ENCODE results near the gene NEDD8.

Gene NEDD8

GRCh38 chr14:24249230-24250021, 17.3 kb upstream of the NEDD8 start:
- in situ Hi-C loops (cut with MboI; ENCODE audit: low sequenced_read_pairs): loop anchor here (25.0 kb wide), 1 partner anchor 188 kb away; the partner anchor contains the start of genes CBLN3, KHNYN and SDR39U1

GRCh38 chr14:24247422-24247821, 15.3 kb upstream of the NEDD8 start:
- in situ Hi-C loops (cut with MboI; ENCODE audit: low sequenced_read_pairs): loop anchor here (25.0 kb wide), 1 partner anchor 190 kb away; the partner anchor contains the start of genes CBLN3, KHNYN and SDR39U1

DNA sequence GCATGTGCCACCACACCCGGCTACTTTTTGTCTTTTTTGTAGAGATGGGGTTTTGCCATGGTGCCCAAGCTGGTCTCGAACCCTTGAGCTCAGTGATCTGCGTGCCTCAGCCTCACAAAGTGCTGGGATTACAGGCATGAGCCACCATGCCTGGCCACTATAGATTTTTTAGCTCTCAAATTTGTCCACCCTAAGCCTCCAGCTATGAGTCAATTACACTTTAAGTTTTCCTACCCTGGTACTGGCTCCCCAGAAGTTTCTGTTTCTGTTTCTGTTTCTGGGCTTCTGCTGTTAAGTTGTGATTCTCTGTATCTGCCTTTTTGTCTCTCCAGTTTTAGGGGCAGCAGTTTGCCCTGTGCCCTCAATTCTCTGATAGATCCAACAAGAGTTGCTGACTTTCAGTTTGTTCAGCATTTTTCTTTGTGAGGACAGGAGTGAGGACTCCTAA, 14.6 kb upstream of the NEDD8 start:
- in situ Hi-C loops (cut with MboI; ENCODE audit: low sequenced_read_pairs): loop anchor here (25.0 kb wide), 1 partner anchor 191 kb away; the partner anchor contains the start of genes CBLN3, KHNYN and SDR39U1

DNA sequence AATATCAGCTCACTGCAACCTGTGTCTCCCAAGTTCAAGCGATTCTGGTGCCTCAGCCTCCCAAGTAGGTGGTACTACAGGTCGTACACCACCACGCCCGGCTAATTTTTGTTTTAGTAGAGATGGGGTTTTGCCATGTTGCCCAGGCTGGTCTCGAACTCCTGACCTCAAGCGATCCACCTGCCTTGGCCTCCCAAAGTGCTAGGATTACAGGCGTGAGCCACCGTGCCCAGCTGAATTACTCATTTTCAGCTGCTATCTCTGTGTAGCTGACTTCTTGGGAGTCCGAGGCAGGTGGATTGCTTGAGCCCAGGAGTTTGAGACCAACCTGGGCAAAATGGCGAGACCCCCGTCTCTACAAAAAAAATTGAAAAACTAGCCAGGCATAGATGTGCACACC, 13.2 kb upstream of the NEDD8 start:
- in situ Hi-C loops (cut with MboI; ENCODE audit: low sequenced_read_pairs): loop anchor here (25.0 kb wide), 1 partner anchor 192 kb away; the partner anchor contains the start of genes CBLN3, KHNYN and SDR39U1

DNA sequence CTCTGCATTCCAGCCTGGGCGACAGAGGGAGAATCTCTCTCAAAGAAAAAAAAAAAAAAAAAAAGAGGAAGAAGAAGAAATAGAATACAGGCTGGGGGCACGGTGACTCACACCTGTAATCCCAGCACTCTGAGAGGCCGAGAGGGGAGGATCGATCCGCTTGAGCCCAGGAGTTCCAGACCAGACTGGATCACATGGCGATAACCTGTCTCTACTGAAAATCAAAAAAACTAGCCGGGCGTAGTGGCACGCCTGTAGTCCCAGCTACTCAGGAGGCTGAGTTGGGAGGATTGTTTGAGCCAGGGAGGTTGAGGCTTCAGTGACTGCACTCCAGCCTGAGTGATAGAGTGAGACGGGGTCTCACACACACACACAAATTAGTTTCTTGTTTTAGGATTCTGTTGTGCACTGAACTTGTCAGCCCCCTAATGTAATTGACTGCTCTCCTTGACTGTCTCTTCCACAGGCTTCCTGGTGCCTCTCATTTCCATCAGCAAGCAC, 11.2 kb upstream of the NEDD8 start:
- in situ Hi-C loops (cut with MboI; ENCODE audit: low sequenced_read_pairs): loop anchor here (5.0 to 25.0 kb wide), 2 partner anchors 54 to 194 kb away; partner anchors contain the start of genes CBLN3, DHRS1, KHNYN and NOP9

- in situ Hi-C loops (cut with MboI; ENCODE audit: low sequenced_read_pairs): loop anchor here (5.0 to 25.0 kb wide), 2 partner anchors 55 to 195 kb away; partner anchors contain the start of genes CBLN3, DHRS1, KHNYN and NOP9
These were observed 9.8 kb upstream of the NEDD8 start for GRCh38 chr14:24241829-24242443.

DNA sequence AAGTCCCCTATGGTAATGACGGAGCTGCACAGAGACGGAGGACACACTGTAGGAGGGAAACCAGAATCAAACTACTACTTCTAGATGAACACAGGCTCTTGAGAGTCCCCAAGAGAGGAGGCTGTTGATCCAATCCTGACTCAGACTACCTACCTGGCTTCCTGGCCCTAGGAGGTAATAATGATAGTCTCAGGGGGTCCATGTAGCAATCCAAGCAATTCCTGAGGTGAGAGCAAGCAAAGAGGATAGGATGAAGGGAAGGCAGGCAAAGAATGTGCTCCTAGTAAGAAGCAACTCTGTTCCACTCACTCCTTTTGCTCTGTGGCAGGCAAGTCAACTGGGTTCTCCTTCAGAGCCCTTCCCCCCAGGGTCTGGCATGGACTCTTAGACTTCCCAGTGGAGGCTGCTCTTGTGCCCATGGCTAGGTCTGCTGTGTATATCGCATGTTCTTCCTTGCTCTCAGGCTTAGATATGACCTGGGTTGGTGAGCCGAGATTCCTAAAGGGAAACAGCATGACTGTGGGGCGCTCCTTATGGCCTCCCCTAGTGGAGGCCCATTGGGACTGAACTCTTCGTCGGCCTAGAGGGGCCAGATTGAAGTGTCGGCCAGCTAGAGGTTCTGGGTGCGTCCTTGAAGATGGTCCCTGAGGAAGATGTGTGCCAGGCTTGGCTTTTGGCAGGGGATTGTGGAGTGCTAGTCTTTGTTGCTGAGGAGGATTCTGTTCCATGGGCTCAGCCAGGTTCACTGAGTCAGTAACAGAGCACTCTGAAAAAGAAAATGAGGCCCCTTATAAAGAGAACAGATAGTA, 8.1 kb upstream of the NEDD8 start:
- in situ Hi-C loops (cut with MboI; ENCODE audit: low sequenced_read_pairs): loop anchor here (5.0 to 25.0 kb wide), 2 partner anchors 57 to 197 kb away; partner anchors contain the start of genes CBLN3, DHRS1, KHNYN and NOP9

- in situ Hi-C loops (cut with MboI; ENCODE audit: low sequenced_read_pairs): loop anchor here (25.0 kb wide), 1 partner anchor 199 kb away; the partner anchor contains the start of genes CBLN3, KHNYN and SDR39U1
These were observed 6.4 kb upstream of the NEDD8 start for GRCh38 chr14:24238527-24239037.

DNA sequence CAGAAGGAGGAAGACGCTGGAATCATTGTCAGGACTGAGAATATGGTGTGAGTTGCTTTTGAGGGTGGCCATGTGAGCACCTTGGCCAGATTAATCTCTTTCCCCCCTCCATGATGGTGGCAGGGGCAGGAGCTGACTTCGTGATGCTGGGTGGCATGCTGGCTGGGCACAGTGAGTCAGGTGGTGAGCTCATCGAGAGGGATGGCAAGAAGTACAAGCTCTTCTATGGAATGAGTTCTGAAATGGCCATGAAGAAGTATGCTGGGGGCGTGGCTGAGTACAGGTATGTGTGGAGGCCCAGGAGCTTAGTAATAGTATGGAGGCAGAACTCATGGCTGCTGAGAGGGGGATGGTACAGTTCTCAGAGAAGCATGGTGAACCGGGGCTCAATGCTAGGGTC, 6.0 kb upstream of the NEDD8 start:
- in situ Hi-C loops (cut with MboI; ENCODE audit: low sequenced_read_pairs): loop anchor here (25.0 kb wide), 1 partner anchor 199 kb away; the partner anchor contains the start of genes CBLN3, KHNYN and SDR39U1

DNA sequence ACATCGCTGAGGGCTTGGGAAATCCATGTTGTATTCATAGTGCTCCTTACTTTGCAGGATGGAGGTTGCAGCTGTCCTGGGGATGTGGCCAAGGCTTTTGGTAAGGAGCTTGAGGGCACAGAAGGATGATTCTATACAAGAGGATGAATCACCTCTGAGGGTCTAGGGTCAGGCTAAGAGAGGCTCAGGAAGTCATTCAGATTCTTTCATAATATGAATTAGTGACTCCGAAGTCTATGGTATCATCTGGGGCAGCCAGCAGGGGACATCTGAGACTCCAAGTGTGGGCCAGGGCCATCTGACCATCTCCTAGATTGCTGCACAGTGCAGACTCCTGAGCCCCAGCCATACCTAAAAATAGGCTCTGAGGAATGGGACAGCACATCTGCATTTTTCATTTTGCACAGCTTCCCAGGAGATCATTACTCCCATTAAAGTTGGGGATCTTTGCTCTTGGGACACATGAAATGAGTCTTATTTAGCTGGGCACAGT, 5.3 kb upstream of the NEDD8 start:
- in situ Hi-C loops (cut with MboI; ENCODE audit: low sequenced_read_pairs): loop anchor here (25.0 kb wide), 1 partner anchor 200 kb away; the partner anchor contains the start of genes CBLN3, KHNYN and SDR39U1

- in situ Hi-C loops (cut with MboI; ENCODE audit: low sequenced_read_pairs): loop anchor here (25.0 kb wide), 1 partner anchor 200 kb away; the partner anchor contains the start of genes CBLN3, KHNYN and SDR39U1
These were observed 4.7 kb upstream of the NEDD8 start for GRCh38 chr14:24236689-24237462.

GRCh38 chr14:24235804-24236688, 3.9 kb upstream of the NEDD8 start:
- in situ Hi-C loops (cut with MboI; ENCODE audit: low sequenced_read_pairs): loop anchor here (25.0 kb wide), 1 partner anchor 201 kb away; the partner anchor contains the start of genes CBLN3, KHNYN and SDR39U1

DNA sequence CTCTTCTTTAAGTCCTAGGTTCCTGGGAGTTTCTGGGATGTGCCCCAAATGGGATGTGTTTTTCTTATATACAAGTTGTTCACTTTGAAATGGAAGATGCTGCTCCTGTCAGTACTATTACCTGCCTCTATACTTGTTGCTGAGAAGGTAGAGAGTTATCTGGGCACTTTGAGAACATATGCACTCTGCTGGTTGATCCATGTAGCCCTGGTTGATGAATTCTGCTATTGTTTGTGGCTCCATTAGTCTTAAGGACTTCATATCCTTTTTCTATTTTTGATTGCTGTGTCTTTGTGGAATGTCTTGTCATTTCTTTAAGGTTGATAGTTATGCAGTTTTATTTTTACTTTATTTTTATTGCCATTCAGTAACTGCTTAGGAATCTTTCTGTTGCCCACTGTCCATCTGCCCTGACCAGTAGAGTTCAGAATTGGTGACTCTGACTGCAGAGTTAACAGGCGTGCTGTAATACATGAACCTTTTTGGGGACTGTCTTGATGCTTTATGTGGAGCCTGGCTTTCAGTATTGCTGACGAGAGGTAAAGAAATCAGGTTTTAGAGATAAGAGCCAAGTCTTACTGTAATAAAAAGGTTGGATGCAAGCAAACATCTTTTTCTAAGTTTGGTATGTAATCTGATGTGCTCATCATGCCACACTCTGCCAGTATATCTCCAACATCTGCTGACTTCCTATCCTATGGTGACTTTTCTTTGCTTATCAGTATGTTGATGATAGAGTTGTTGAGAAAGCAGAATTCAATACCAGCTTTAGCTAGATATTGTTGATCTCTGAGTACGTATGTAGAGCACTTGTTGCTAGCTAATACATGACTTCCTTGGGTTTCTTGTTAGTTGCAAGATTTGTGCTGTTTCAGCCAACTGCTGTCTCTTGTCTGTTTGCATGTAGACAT, 2.2 kb upstream of the NEDD8 start:
- in situ Hi-C loops (cut with MboI; ENCODE audit: low sequenced_read_pairs): loop anchor here (25.0 kb wide), 1 partner anchor 203 kb away; the partner anchor contains the start of genes CBLN3, KHNYN and SDR39U1

DNA sequence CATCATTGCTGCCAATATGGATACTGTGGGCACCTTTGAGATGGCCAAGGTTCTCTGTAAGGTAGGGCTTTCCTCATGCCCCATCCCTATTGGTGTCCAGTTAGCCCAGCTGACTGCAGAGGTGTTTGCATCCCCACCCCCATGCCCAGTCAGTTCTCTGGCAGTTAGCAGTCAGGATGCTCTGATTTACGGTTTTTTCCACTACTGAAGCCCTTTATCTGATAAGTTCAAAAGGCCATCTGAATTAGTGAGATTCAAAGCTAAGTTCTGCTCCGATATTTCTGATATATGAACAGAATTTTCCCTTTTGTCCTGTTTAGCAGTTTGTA, 1.3 kb upstream of the NEDD8 start:
- in situ Hi-C loops (cut with MboI; ENCODE audit: low sequenced_read_pairs): loop anchor here (25.0 kb wide), 1 partner anchor 204 kb away; the partner anchor contains the start of genes CBLN3, KHNYN and SDR39U1

- in situ Hi-C loops (cut with MboI; ENCODE audit: low sequenced_read_pairs): loop anchor here (25.0 kb wide), 1 partner anchor 204 kb away; the partner anchor contains the start of genes CBLN3, KHNYN and SDR39U1
These were observed 724 bp upstream of the NEDD8 start, which contains the start of gene GMPR2 for GRCh38 chr14:24232645-24233537. TSS of gene GMPR2 (plus strand) at chr14:24232929. CDS start at chr14:24233254, 325 bp downstream.

Measured in HL-60/S4 treated with retinoic acid at 250 ng/mL for 4 days and 3 days (cell line).